Right hindlimb (tissue), 1 donor: ENCODE data around the gene FAM241B.

ENCODE experiments used
- DNase-seq: peaks from one replicate; pipeline ENCODE4 v3.0.0-alpha.2; 2018

Gene FAM241B

DNA sequence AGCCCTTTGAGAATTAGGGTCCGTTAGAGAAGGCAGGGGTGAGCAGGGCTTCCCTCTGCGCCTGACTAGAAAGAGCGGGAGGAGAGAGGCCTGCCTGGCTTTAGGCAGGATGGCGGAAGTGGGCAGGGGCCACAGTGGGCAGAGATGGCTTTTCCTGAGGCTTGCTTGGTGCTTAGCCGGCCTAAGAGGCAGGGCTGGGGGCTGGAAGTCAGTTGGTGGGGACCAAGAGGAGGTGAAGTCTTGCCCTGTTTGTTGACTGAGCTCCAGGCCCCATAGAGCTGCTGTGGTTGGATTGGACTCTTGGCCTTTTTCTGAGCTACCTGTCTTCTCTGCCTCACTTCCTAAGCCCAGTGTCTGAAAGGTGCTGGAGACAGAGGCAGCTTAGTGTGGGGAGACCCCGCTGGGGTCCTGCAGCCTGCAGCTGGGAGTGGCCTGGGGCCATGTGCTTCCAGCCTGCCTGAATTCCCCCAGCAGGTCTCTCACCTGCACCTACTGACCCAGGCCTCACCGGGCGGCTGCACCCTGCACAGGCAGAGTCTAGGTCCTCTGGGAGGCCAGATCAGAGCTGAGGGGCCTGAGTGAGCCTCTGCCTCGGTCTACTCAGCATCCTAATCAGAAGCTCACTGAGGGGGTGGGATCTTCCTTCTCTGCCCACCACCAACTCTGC, 4.8 kb downstream of the FAM241B start:
- no peak for DNase-seq

DNA sequence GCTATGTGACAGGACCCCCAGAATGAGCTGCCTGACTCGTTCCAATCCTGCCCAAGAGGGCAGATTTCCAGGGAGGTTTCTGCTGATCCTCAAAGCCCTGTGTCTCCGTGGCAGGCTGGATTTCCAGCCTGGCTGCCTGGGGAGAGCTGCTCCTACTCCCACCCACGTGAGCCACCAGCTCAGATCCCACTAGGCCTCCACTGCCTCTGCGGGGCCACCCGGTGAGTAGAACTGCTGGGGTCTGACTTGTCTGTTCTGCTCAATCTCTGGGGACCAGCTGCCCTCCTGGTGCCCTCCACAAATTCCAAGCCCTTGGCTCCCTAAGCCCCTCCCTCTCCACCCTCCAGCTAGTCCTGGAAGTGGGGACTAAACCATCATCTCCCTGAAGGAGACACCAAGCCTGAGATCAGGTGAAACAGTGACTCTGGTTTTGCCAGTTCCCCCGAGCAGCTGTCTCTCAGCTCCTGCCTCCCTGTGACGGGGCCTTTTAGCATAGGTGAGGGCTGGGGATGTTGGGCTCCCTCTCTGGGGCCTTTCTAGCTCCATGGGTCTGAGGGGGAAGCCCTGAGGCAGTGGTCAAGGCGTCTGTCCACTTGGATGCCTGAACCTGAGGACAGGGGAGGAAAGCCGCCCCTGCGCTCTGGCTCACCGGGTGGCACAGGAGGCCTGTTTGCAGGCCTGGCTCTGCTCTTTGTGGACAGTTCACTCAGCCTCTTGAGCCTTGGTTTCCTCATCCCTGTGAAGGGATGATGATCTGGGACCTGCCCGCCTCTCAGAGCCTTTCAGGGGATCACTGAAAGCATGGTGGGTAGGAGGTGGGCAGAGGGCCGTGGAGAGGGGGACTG, 5.6 kb downstream of the FAM241B start:
- DNase-seq, result no peak

DNA sequence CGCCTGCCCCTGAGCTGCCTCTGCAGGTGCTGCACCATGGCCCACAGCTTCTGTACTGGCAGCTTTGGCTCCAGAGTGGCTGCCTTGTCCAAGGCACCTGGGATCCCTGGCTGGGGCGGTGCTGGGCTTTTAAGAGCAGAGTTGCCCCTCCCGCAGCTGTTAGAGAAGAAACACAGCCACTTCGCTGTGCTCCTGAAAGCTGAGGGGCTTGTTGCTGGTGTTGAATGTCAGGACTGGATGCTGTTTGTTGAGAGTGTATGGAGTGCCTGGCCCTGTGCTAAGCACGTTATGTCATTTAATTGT, 6.2 kb downstream of the FAM241B start:
- no peak for DNase-seq

DNA sequence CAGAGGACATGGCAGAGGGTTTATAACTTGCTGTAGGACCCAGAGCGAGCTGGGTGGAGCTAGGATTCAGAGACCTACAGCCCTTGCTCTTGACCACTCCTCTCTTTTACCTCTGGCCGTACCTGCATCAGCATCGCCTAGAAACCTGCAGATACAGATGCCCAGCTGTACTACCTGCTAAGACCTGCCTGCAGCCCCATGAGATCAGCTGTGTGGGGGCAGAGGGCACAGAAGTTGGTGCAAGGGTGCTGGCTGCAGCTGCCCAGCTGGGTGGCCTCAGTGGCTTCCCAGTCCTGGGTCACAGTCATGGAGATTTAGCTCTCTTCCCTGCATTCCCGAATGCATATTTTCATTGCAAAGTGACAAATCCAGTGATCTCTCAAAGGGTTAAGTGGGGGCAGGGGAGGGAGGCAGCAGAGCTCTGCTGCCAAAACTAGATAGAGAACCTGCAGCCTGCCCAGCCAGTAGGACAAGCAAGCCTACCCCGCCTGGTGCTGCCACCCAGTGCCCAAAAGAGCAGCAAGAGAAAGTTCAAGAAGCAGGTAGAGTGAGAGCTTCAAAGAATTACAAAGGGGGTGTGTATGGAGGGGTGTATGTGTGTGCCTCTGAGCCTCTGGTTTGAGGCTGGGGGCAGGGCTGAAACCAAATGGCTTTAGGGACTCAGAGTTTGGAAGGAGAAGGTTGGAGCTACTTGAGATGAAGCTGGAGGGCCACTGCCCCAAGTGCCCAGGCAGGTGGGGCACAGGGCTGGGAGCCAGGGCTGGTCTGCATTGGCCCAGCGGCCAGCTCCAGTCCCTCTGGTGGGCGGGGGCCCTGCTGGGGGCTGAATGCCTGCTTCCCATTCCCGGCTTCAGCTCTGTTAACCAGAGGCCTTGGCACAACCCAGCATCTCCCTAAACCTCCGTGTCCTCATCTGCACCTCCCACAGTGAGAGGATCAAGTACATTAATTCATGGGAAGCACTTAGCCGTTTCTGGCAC, 6.9 kb downstream of the FAM241B start:
- no peak for DNase-seq

DNA sequence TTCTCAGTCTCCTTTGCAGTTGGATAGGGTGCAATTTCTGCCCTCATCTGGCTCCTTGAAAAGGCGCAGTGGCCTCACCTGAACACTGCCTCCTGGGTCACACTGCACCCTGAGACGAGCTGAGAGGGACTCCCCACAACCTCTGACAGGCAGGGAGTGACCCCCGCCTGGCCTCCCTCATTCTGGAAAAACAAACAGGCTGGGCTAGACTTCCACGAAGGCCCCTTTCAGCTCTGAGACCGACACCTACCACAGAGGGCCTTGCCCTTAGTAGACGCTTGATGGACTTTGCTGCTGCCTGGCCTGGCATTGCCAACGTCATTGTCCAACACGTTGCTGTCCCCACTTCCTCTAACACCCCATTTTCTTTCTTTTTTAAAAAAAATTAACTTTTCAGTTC, 8.6 kb downstream of the FAM241B start:
- no peak for DNase-seq

DNA sequence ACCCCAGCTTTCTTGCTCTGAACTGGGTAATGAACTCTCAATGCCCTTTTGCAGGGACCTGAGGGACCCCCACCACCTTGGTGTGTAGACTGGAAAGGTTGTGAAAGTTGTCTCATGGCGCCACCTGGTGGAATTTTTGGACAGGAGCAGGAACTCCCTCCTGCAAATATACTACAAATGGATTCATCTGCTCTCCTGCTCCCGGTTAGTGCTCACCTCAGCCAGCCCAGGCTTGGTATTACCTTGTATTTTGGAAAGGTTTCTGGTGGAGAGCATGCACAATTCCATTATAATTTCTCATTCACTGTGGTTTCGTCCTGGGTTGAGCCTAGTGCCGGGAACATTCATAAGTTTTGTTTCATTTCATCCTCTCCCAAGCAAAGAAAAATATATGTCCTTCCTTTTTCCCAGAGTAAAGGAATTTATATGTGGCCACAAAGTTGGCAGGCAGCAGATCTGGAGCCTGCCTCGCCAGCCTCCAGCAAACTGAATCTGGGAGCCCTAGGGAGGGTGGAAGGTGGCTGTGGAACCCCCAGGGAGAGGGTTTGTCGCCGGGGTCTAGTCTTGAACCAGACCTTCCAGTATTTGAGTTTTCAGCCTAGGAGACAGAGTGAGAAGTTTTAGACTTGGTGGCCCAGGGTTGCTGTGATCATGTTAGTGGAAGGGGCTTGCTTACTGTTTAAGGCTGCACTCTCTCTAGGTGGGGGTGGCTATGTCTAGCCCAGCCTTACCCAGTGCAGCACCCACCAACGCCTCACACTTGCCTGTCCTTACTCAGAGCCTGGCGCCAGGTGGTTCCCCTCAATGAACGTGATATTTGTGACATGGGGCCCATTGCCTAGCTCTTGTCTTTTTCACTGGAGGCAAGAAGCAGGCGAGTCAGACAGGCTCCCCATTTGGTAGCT, 9.5 kb downstream of the FAM241B start:
- peak; percentile 74 for DNase-seq

DNA sequence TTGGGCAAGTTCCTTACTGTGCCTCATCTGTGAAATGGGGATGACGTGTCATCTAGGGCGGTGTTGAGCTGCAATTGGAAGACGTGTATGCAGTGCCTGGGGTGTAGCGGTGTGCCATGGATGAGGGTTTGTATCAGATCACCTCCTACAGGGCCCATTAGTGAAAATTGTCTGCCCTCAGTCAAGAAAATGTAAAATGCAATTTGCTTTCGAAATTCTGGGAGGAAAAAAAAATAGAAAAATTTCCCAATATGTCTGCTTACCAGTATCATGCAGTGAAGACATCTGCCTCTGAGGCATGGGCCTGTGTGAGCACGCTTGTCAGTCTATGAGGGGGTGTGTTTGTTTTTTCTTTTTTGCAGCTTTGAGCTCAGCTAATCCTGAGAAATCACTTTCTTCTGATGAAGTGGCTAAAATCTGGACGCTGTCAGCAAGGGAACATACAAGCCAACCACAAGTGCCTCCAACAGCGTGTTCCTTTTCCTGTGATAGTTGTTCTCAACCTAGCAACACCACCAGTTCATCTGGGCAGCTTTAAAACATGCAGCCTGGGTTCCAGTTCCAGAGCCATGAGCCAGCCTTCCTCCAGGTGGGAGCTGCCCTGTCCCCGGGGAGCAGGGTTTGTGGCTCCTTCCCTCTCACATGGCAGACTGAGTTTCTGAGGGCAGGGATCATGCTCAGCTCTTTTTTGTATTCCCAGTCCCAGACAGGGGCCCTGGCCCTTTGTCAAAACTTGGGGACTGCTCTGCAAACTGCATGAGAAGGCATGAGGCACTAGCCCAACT, 10.3 kb downstream of the FAM241B start:
- no peak for DNase-seq

DNA sequence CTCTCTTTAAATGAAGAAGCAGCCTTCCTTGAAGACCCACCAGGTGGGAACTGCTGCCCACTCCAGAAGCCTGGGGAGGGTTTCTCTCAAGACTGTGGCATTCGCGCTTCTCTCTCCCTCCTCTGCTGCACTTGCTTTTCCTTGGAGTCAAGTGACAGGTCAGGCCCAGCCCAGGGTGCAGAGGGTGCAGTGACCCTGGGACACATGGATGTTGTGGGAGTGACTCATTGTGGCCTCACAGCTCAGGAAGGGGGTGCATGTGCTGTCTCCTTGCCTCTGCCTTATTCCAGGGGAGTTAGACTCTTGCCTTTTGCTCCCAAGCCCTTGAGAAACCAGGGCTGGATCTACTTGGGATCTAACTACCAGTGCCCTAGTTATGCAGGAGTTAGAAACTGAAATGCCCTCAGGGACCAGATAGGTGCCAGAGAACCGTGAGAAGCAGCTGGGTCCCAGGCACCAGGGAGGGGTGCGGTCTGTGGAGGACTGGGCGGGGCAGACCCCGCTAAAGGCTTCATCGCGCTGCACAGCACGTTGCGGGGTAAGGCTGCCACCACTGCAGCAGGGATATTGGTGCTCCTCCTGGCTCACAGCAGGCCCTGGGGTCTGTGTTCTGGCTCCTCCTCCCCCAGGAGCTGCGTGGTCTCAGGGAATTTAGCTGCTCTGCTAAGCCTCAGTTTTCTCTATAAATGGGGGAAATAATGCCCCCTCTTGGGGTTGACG, 11.4 kb downstream of the FAM241B start:
- no peak for DNase-seq

DNA sequence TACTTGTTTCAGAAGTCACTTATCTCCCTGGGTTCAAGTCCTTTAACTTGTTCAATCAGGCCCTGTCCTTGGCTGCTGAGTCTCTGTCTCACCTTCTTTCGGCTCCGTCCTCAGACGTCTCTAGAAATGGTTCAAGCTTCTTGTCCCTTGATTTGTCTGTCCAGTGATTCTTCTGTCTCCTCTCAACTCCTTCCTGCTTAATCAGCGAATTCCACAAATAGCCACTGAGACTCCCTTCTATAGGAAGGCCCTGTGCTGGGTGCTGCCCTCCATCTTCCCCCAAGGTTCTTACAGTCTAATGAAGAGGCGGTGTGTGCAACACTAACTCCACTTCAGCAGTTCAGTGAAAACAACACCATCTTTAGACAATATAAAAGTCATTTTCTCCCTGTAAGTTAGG, 12.7 kb downstream of the FAM241B start:
- DNase-seq, result no peak

DNA sequence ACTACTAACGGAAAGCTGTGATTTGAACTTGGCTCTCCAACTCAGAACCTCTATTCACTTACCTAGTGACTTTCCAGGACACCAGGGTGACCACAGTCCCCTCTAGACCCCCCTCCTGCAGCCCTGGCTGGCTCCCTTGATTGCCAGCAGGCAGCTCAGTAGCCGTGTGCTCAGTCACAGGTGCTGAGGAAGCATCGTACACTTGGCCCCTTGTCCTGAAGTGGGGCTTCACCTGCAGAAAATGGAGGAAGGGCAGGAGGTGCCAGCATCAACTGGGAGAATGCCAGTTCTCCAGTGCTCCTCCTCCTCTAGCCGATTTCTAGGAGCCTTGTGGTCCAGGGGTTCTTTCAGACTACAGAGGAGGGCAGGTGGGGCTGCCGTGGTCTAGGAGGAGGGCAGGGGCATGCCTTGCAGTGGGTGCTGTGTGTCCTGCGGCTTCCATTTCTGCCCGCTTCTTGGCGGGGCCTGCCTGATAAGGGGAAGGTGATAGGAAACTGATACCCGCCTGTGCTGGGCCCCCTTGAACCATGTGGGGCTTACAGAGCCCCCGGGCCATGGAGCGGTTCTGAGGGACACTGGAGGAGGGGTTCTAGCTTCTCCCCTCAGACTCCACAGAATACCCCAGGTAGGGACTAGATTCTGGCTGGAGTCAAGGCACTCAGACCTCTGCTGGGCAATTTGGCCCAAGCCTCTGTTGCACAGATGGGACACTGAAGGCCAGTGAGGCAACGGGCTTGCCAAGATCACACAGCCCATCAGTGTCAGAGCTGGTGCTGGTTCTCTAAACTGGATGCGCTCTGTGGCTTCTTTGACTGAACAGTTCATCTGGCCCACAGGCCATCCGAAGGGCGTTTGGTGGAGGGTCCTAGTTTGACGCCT, 14.0 kb downstream of the FAM241B start:
- no peak for DNase-seq

DNA sequence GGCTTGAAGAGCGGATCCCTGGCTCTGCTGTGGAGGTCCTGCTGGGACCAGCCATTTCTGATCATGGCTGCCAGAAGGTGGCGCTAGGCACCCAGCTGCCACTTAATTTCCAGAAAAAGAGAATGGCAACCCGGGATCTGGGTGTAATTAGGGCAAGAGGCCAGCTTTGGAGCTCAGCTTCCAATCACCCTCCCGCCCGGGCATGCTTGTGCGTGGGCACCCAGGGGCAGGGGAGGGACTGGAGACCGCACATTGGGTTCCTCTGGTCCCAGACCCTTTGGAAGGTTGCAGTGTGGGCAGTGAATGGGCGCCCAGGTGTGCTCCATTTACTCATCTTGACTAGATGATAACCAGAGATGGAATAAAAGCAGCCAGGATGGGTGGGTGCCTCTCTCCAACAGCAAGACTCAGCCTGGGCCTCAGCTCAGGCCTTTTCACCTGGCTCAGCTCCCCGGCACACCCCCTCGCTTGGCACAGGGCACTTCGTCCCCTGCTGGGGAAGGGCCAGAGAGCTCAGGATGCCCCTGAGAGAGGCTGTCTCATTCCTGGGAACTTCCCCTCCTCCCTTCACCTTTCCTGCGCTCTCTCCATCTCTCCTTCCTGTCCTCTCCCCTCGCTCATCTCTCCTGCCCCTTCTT, 14.7 kb downstream of the FAM241B start:
- DNase-seq, result peak; percentile 75

DNA sequence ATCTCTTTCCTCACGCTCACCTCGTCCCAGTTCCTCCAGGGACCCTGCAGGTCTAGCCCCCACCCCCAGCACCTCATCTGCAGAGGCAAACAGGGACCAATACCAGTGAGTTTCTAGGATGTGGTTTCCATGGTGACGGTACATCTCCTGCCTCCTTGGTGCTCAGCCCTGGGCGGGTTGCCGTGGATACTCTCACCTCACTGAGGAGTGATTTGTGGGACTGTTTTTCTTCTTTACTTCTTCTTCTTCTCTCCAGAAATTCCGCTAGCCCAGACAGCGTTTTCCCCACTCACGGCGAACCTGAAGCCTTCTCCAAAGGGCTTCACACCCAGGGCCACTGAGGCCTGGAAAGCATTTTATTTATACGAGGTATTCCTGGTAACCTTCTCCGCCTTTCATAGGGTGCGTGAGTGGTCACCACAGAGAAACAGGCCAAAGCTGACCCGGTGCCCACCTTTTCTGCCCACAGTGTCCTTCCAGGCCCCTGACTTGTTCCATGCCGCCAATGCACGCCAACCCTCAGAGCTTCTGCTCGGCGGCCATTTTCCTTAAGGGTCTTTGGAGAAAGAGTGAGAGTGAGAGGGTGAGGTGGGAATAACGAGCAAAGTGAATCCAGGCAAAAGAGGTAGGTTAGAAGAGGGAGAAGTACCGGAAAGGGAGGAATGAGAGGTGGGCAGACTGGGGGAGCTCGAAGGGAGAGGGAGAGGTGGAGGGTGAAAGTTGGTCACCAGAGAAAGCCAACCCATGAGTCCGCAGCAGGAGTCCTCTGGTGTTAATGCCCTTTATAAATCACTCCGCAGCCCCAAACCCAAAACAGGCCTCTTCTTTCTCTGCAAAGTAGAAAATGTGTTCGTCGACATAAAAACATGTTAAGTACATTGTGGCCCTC, 15.5 kb downstream of the FAM241B start:
- DNase-seq, result peak; percentile 14

DNA sequence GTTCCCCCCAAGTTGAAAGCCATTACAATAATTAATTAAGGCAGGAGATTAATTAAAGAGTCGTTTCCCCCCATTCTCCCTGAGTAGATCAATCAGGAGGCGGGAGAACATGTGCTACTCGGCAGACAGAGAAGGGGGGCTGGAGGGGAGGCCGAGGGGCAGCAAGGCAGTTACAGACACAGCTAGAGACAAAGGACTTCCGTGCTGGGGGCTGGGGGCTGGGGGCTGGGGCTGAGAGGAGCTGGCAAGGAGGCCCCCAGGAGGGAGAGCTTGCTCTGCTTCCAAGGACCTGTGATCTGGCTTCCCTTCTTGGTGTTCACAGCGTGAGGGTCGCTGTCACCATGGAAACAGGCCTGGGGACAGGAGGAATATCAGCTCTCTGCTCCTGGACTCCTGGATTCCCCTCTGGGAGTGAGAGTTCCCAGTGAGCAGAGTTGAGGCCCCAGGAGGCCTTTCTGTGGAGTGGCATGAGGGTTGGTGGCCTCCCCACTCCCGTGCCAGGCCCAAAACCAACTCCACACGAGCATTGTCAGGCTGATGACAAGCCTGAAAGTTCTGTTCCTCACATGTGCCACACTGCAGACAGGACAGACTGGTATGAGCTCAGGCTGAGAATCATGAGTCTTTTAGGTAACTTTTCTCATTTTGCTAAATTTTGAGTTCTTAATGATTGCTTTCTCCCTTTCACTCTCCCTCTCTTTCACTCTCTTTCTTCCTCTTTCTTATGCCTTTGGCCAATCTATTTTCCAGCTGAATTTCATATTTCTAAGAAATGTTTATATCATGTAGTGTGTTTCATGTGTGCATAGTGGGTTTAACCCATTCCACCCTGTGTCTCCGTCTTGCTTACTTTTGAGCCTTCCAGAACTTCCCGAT, 16.4 kb downstream of the FAM241B start:
- DNase-seq, result peak; percentile 17

DNA sequence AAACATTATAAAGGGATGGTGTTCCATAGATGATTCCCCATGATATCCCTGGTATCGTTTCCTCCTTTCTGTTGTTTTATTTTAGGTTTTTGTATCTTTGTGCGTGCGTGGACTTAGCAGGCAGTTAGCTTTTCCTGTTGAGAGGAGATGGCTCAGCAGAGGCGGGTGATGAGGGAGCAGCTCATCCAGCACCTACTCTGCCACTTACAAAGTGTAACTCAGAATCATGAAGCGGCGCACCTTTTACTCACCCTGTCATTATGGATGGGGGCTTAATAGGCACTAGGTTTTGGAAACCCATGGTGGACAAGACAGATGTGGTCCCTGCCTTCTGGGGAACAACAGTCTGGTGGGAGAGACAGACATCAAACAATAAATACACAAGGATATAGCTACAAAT, 17.1 kb downstream of the FAM241B start:
- DNase-seq, result peak; percentile 8

DNA sequence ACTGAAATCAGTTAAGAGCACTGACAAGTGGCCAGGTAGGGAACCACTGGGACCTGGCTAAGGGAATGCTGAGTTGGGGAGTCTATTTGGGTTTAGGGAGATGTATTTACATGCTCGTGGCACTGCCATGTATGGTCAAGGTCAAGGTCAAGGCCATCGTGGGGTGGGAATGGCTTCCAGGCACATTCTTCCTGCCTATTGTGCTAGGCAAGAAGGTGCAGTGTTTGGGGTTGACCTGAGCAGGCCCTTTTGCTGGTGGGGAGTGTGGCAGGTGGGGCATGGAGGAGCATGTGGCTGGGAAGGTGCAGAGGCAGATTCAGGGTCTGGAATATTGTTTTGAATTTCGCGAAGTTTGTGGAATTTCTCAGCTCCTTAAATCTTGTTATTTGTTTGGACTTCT, 17.8 kb downstream of the FAM241B start:
- peak; percentile 6 for DNase-seq

DNA sequence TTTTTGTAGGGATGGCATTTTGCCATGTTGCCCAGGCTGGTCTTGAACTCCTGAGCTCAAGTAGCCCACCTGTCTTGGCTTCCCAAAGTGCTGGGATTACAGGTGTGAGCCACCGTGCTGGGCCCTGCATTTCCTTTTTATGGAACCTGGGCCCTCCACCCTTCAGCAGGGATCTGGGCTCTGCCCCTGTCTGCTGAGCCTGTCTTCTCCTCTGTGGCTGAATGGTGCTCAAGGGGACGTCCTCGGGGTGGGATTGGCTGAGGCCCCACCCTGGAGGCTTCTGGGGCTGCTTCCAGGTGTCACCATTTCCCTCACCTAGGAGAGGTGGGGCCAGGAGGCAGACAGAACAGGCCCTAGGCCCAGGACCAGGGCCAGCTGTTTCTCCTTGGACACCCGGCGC, 18.4 kb downstream of the FAM241B start:
- DNase-seq, result no peak
